Measurements from ENCODE around the gene KCNB1.

Gene KCNB1

DNA sequence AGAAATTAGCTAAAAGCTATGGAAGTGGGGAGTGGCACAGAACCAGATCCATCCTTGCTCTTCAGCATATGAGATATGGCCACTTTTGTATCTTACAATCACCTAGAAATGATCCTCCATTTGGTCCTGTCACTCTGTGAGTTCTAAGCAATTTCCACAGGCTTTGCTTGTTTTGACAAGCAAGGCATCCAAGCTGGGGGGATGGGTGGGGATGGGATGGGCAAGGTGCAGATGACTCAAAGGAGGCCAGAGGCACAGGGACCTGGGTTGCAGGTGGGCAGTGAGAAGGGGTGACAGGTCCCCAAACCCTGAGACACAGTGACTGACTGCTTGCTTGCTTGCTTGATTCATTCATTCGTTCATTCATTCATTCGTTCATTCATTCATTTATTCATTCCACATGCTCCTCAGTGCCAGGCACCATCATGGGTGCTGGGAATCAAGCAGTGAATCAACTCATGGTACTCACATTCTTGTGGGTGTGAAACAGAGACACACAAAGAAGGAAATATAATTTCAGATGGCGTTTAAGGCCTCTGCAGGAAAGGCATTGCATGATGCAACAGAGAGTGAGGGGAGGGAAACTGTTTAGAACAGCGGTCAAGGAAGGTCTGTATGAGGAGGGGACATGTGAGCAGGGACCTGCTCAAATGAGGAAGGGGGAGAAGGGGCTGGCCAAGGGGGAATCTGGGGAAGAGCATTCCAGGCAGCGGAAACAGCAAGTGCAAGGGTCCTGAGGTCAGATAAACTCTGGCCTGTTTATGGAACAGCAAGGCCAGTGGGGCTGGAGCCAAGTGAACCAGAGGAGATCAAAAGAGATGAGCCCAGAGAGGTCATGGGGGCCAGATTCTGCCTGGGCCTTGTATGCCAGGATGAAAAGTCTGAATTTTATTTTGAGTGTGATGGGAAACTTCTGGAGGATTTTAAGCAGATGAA, 3.4 kb downstream of the KCNB1 start:
- TF ChIP-seq, protein P1, sequence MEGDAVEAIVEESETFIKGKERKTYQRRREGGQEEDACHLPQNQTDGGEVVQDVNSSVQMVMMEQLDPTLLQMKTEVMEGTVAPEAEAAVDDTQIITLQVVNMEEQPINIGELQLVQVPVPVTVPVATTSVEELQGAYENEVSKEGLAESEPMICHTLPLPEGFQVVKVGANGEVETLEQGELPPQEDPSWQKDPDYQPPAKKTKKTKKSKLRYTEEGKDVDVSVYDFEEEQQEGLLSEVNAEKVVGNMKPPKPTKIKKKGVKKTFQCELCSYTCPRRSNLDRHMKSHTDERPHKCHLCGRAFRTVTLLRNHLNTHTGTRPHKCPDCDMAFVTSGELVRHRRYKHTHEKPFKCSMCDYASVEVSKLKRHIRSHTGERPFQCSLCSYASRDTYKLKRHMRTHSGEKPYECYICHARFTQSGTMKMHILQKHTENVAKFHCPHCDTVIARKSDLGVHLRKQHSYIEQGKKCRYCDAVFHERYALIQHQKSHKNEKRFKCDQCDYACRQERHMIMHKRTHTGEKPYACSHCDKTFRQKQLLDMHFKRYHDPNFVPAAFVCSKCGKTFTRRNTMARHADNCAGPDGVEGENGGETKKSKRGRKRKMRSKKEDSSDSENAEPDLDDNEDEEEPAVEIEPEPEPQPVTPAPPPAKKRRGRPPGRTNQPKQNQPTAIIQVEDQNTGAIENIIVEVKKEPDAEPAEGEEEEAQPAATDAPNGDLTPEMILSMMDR (IDR thresholded peaks at IDR 0.05): no peak

DNA sequence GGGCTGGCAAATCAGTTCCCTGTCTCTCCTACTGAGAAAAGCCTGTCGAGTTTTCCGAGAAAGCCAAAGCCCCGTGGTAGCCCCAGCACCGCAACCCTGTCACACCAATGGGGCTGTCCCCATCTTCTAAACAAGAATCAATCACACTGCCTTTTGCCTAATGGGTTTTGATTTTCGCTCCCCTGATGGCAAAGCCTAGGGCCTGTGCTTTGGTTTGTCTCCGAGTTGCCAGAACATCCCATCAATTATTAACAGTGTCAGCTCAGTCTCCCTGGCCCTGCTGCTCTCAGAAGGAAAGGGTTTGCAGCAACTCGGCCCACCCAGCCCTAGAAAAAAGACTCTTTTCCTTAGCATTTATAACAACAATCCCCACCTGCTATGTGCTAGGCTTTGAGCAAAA, 4.2 kb downstream of the KCNB1 start:
- TF ChIP-seq, protein P1 (IDR thresholded peaks at IDR 0.05): no peak

DNA sequence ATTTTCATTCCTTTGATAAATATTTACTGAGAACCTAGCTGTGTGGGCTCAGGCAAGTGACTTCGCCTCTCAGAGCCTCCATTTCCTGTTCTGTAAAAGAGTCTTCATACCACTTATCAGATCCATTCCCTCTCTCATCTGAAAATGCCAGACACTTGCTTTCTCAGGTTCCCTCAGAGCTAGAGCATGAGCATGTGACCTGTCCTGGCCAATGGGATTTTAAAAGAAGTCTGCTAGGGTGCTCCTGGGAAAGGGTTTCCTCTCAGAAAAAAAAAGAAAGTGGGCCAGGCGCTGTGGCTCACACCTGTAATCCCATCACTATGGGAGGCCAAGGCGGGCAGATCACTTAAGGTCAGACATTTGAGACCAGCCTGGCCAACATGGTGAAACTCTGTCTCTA, 5.3 kb downstream of the KCNB1 start:
- TF ChIP-seq, protein P1 (IDR thresholded peaks at IDR 0.05): no peak

DNA sequence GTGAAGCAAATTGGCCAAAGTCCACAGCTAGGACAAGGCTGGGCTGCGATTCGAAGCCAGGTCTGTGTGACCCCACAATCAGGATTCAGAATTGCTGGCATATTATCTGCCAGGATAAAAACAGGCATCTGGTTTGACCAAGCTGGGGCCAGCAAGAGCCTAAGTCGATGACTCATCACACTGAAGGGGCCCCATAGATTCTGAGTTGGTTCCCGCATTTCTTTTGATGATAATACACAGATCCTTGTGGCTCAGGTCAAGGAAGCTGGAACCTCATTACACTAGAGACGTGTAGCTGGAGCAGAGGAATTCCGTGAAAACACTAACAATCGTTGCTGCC, 6.5 kb downstream of the KCNB1 start:
- TF ChIP-seq, protein P1 (IDR thresholded peaks at IDR 0.05): no peak

DNA sequence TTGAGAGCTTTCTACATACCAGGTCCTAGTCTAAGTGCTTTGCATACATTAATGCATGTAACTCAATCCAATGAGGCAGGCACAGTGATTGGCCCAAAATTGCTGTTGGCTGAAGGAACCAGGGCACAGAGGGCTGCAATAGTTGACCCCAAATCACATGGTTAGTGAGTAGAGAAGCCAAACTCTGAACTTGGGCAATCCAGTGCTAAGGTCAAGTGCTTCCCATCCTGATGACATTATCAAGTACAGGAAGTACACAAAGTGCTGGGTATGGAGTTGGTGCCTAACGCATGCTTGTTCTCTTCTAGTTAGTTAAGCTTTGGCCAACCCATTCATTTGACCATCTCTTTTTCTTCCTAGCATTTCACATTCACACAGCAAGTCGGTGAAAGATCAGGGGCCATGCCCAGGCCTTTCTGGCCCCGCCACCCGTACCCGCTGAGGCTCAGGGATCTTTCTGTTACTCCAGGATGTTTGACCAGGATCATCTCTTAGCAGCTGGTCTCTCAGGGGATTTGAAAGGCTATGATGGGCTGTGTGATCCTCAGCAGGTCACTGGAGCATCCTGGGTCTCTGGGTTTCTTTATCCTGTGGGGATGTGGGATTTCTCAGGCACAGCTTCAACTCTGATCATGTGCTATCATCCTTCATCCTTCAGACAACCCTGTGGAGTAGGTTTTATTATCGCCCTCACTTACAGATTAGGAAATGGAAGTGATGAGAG, 7.0 kb downstream of the KCNB1 start:
- TF ChIP-seq, protein P1 (IDR thresholded peaks at IDR 0.05): no peak

DNA sequence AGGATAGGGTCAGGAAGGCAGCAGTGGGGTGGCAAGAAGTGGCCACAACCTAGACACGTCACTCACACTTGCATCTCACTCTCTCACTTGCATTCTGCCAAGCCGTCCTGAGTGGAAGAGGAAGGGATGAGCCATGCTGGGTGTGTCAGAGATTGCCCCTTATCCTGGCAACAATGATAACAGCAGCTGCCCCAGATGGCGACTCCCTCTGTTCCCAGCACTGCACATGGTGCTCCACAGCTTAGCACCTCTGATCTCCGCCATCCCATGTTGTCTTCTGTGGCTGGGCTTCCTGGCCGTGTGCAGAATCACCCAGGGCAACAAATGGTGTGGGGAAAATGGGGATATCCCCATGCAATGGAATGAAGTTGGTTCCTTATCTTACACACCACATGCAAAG, 11.1 kb downstream of the KCNB1 start:
- TF ChIP-seq, protein P1 (IDR thresholded peaks at IDR 0.05): no peak

DNA sequence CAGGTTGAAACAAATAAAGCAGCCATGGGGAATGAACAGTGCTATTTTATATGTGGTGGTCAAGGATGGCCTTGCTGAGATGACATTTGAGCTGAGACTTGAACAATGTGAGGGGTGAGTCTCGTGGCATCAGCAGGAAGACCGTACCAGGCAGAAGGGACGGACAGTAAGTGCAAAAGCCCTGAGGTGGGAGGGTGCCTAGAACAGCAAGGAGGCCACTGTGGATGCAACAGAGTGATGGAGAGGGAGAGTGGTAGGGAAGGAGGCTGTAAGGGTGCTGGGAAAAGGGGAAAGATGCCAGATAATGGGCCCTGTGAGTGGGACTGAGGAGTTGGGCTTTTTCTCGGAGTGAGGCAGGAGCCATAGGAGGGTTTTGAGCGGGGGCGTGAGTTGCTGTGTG, 11.5 kb downstream of the KCNB1 start:
- TF ChIP-seq, protein P1 (IDR thresholded peaks at IDR 0.05): no peak
